NK-92 (cell line): ENCODE data around the gene AKAP13.

Source experiments
- DNase-seq: peaks from one replicate; lab custom pipeline; 2025; ENCODE audit not compliant: unreplicated experiment; lab: John Stamatoyannopoulos, UW

AKAP13 gene

GRCh38 chr15:85692873-85693272, 312.5 kb downstream of the AKAP13 start:
- DNase-seq, result no peak

- no peak for DNase-seq
These were observed 312.9 kb downstream of the AKAP13 start for GRCh38 chr15:85693277-85693676.

GRCh38 chr15:85694091-85694490, 313.7 kb downstream of the AKAP13 start:
- no peak for DNase-seq

GRCh38 chr15:85700767-85701166, 320.4 kb downstream of the AKAP13 start:
- no peak for DNase-seq

GRCh38 chr15:85702321-85703101, 322.1 kb downstream of the AKAP13 start:
- no peak for DNase-seq

GRCh38 chr15:85704066-85704465, 323.7 kb downstream of the AKAP13 start:
- no peak for DNase-seq

- no peak for DNase-seq
These were observed 324.5 kb downstream of the AKAP13 start for GRCh38 chr15:85704720-85705429.

GRCh38 chr15:85706779-85707518, 326.5 kb downstream of the AKAP13 start:
- DNase-seq, result no peak

- no peak for DNase-seq
These were observed 327.3 kb downstream of the AKAP13 start for GRCh38 chr15:85707519-85708338.

GRCh38 chr15:85708402-85708941, 328.1 kb downstream of the AKAP13 start:
- no peak for DNase-seq

- DNase-seq, result no peak
These were observed 328.8 kb downstream of the AKAP13 start for GRCh38 chr15:85709250-85709649.

GRCh38 chr15:85710340-85710842, 330.0 kb downstream of the AKAP13 start:
- no peak for DNase-seq

- DNase-seq, result no peak
These were observed 331.3 kb downstream of the AKAP13 start for GRCh38 chr15:85711580-85712192.

GRCh38 chr15:85716261-85716660, 335.9 kb downstream of the AKAP13 start:
- no peak for DNase-seq

- no peak for DNase-seq
These were observed 336.8 kb downstream of the AKAP13 start for GRCh38 chr15:85717212-85717611.

- DNase-seq, result no peak
These were observed 338.0 kb downstream of the AKAP13 start for GRCh38 chr15:85718271-85718971.

- DNase-seq, result no peak
These were observed 338.6 kb downstream of the AKAP13 start for GRCh38 chr15:85718981-85719380.

GRCh38 chr15:85722374-85723152, 342.2 kb downstream of the AKAP13 start:
- no peak for DNase-seq
